ENCODE data around the gene RILPL1.
"Not testable (repeated sequence)": the region's sequence is repeated elsewhere in the genome, so short reads cannot be mapped to it uniquely, and the experiment has no call there.

The RILPL1 gene

GRCh38 chr12:123483602-123484248 is 49.8 kb downstream of the RILPL1 start:
- no peak overlapping the region for H3K4me3 ChIP-seq (ENCODE audit: low read length in 2 of 2)
- H3K27me3 ChIP-seq (ENCODE audit: control insufficient read depth in 2 of 2, insufficient read depth in 2 of 2, low read length in 2 of 2): no peaks in the 10 kb centered on the region
- no peaks in the 10 kb centered on the region for H3K9me3 ChIP-seq (ENCODE audit: control insufficient read depth in 2 of 2, low read length in 2 of 2)
- no peak overlapping the region for H3K9ac ChIP-seq (ENCODE audit: low read depth in 1 of 2, low read length in 2 of 2)
- H3K36me3 ChIP-seq (ENCODE audit: control insufficient read depth in 2 of 2, insufficient read depth in 2 of 2, low read length in 2 of 2): peaks cover 0 to 3% of the 10 kb centered on the region in 2 donors
- no peak overlapping the region for H3K27ac ChIP-seq (ENCODE audit: low read depth in 2 of 2, low read length in 2 of 2)
- no peaks in the 10 kb centered on the region for H3K4me1 ChIP-seq (ENCODE audit: control insufficient read depth in 2 of 2, insufficient read depth in 2 of 2, low read length in 2 of 2)

- Histone ChIP-seq H3K27ac (ENCODE audit: low read depth in 2 of 2, low read length in 2 of 2) (no peak overlapping the region), H3K36me3 (ENCODE audit: control insufficient read depth in 2 of 2, insufficient read depth in 2 of 2, low read length in 2 of 2) (peaks cover 0 to 3% of the 10 kb centered on the region in 2 donors), H3K4me1 (ENCODE audit: control insufficient read depth in 2 of 2, insufficient read depth in 2 of 2, low read length in 2 of 2) (no peaks in the 10 kb centered on the region)
Measured at GRCh38 chr12:123482876-123483275, 50.6 kb downstream of the RILPL1 start.

GRCh38 chr12:123481251-123481650 is 52.3 kb downstream of the RILPL1 start:
- H3K9ac ChIP-seq (ENCODE audit: low read depth in 1 of 2, low read length in 2 of 2); H3K27ac ChIP-seq (ENCODE audit: low read depth in 2 of 2, low read length in 2 of 2); H3K9me3 ChIP-seq (ENCODE audit: control insufficient read depth in 2 of 2, low read length in 2 of 2); H3K4me3 ChIP-seq (ENCODE audit: low read length in 2 of 2); H3K36me3 ChIP-seq (ENCODE audit: control insufficient read depth in 2 of 2, insufficient read depth in 2 of 2, low read length in 2 of 2); H3K4me1 ChIP-seq (ENCODE audit: control insufficient read depth in 2 of 2, insufficient read depth in 2 of 2, low read length in 2 of 2); H3K27me3 ChIP-seq (ENCODE audit: control insufficient read depth in 2 of 2, insufficient read depth in 2 of 2, low read length in 2 of 2): not testable (repeated sequence)

More at GRCh38 chr12:123482876-123483275, 50.6 kb downstream of the RILPL1 start:
- Histone ChIP-seq H3K27me3 (ENCODE audit: control insufficient read depth in 2 of 2, insufficient read depth in 2 of 2, low read length in 2 of 2) (no peaks in the 10 kb centered on the region), H3K9ac (ENCODE audit: low read depth in 1 of 2, low read length in 2 of 2) (no peak overlapping the region), H3K9me3 (ENCODE audit: control insufficient read depth in 2 of 2, low read length in 2 of 2) (no peaks in the 10 kb centered on the region), H3K4me3 (ENCODE audit: low read length in 2 of 2) (no peak overlapping the region)

GRCh38 chr12:123479442-123480180 is 53.9 kb downstream of the RILPL1 start:
- Histone ChIP-seq H3K27ac (ENCODE audit: low read depth in 2 of 2, low read length in 2 of 2) (no peak overlapping the region), H3K4me1 (ENCODE audit: control insufficient read depth in 2 of 2, insufficient read depth in 2 of 2, low read length in 2 of 2) (no peaks in the 10 kb centered on the region), H3K36me3 (ENCODE audit: control insufficient read depth in 2 of 2, insufficient read depth in 2 of 2, low read length in 2 of 2) (peaks cover 0 to 4% of the 10 kb centered on the region in 2 donors), H3K4me3 (ENCODE audit: low read length in 2 of 2) (no peak overlapping the region), H3K27me3 (ENCODE audit: control insufficient read depth in 2 of 2, insufficient read depth in 2 of 2, low read length in 2 of 2) (no peaks in the 10 kb centered on the region), H3K9me3 (ENCODE audit: control insufficient read depth in 2 of 2, low read length in 2 of 2) (no peaks in the 10 kb centered on the region), H3K9ac (ENCODE audit: low read depth in 1 of 2, low read length in 2 of 2) (no peak overlapping the region)

GRCh38 chr12:123478762-123479161 is 54.8 kb downstream of the RILPL1 start:
- H3K4me1 ChIP-seq (ENCODE audit: control insufficient read depth in 2 of 2, insufficient read depth in 2 of 2, low read length in 2 of 2): no peaks in the 10 kb centered on the region
- no peaks in the 10 kb centered on the region for H3K9me3 ChIP-seq (ENCODE audit: control insufficient read depth in 2 of 2, low read length in 2 of 2)
- H3K27me3 ChIP-seq (ENCODE audit: control insufficient read depth in 2 of 2, insufficient read depth in 2 of 2, low read length in 2 of 2): no peaks in the 10 kb centered on the region
- H3K4me3 ChIP-seq (ENCODE audit: low read length in 2 of 2): no peak overlapping the region
- H3K9ac ChIP-seq (ENCODE audit: low read depth in 1 of 2, low read length in 2 of 2): no peak overlapping the region
- H3K36me3 ChIP-seq (ENCODE audit: control insufficient read depth in 2 of 2, insufficient read depth in 2 of 2, low read length in 2 of 2): peaks cover 0 to 4% of the 10 kb centered on the region in 2 donors
- no peak overlapping the region for H3K27ac ChIP-seq (ENCODE audit: low read depth in 2 of 2, low read length in 2 of 2)

- Histone ChIP-seq H3K27ac (ENCODE audit: low read depth in 2 of 2, low read length in 2 of 2) (no peak overlapping the region), H3K36me3 (ENCODE audit: control insufficient read depth in 2 of 2, insufficient read depth in 2 of 2, low read length in 2 of 2) (peaks cover 0 to 3% of the 10 kb centered on the region in 2 donors), H3K4me3 (ENCODE audit: low read length in 2 of 2) (no peak overlapping the region), H3K27me3 (ENCODE audit: control insufficient read depth in 2 of 2, insufficient read depth in 2 of 2, low read length in 2 of 2) (no peaks in the 10 kb centered on the region), H3K4me1 (ENCODE audit: control insufficient read depth in 2 of 2, insufficient read depth in 2 of 2, low read length in 2 of 2) (no peaks in the 10 kb centered on the region), H3K9me3 (ENCODE audit: control insufficient read depth in 2 of 2, low read length in 2 of 2) (no peaks in the 10 kb centered on the region), H3K9ac (ENCODE audit: low read depth in 1 of 2, low read length in 2 of 2) (no peak overlapping the region)
Measured at GRCh38 chr12:123478069-123478468, 55.5 kb downstream of the RILPL1 start.

GRCh38 chr12:123475246-123475703 is 58.2 kb downstream of the RILPL1 start:
- Histone ChIP-seq H3K27me3 (ENCODE audit: control insufficient read depth in 2 of 2, insufficient read depth in 2 of 2, low read length in 2 of 2) (no peaks in the 10 kb centered on the region), H3K4me1 (ENCODE audit: control insufficient read depth in 2 of 2, insufficient read depth in 2 of 2, low read length in 2 of 2) (no peaks in the 10 kb centered on the region), H3K4me3 (ENCODE audit: low read length in 2 of 2) (no peak overlapping the region), H3K9me3 (ENCODE audit: control insufficient read depth in 2 of 2, low read length in 2 of 2) (no peaks in the 10 kb centered on the region), H3K36me3 (ENCODE audit: control insufficient read depth in 2 of 2, insufficient read depth in 2 of 2, low read length in 2 of 2) (peaks cover 13 to 17% of the 10 kb centered on the region in 2 donors), H3K27ac (ENCODE audit: low read depth in 2 of 2, low read length in 2 of 2) (no peak overlapping the region), H3K9ac (ENCODE audit: low read depth in 1 of 2, low read length in 2 of 2) (no peak overlapping the region)

- Histone ChIP-seq H3K27ac (ENCODE audit: low read depth in 2 of 2, low read length in 2 of 2) (no peak overlapping the region), H3K9ac (ENCODE audit: low read depth in 1 of 2, low read length in 2 of 2) (no peak overlapping the region), H3K4me1 (ENCODE audit: control insufficient read depth in 2 of 2, insufficient read depth in 2 of 2, low read length in 2 of 2) (no peaks in the 10 kb centered on the region), H3K4me3 (ENCODE audit: low read length in 2 of 2) (no peak overlapping the region), H3K27me3 (ENCODE audit: control insufficient read depth in 2 of 2, insufficient read depth in 2 of 2, low read length in 2 of 2) (no peaks in the 10 kb centered on the region), H3K9me3 (ENCODE audit: control insufficient read depth in 2 of 2, low read length in 2 of 2) (no peaks in the 10 kb centered on the region), H3K36me3 (ENCODE audit: control insufficient read depth in 2 of 2, insufficient read depth in 2 of 2, low read length in 2 of 2) (peaks cover 13 to 17% of the 10 kb centered on the region in 2 donors)
Measured at GRCh38 chr12:123474485-123475245, 58.9 kb downstream of the RILPL1 start.

GRCh38 chr12:123472438-123472849 is 61.1 kb downstream of the RILPL1 start:
- Histone ChIP-seq H3K9me3 (ENCODE audit: control insufficient read depth in 2 of 2, low read length in 2 of 2) (no peaks in the 10 kb centered on the region), H3K27me3 (ENCODE audit: control insufficient read depth in 2 of 2, insufficient read depth in 2 of 2, low read length in 2 of 2) (no peaks in the 10 kb centered on the region), H3K36me3 (ENCODE audit: control insufficient read depth in 2 of 2, insufficient read depth in 2 of 2, low read length in 2 of 2) (peaks cover 16 to 17% of the 10 kb centered on the region in 2 donors), H3K4me3 (ENCODE audit: low read length in 2 of 2) (no peak overlapping the region), H3K4me1 (ENCODE audit: control insufficient read depth in 2 of 2, insufficient read depth in 2 of 2, low read length in 2 of 2) (no peaks in the 10 kb centered on the region), H3K27ac (ENCODE audit: low read depth in 2 of 2, low read length in 2 of 2) (no peak overlapping the region), H3K9ac (ENCODE audit: low read depth in 1 of 2, low read length in 2 of 2) (no peak overlapping the region)

All from mucosa of rectum (tissue), 2 donors.